A549 treated with AZD9567 at 1 μM for 4 hours (cell line): Measurements from ENCODE around the gene DYNLL1. TPM values are rescaled to one million over a fixed set of nuclear protein-coding genes. Genes with fewer than 3 reads are reported as not detected.

ENCODE experiments used
- total RNA-seq: library from RNA; stranded (reverse); fragments of 200-300 nt; extraction: Qiagen RNA extraction; gene quantifications from 5 replicates; pipeline ENCODE4 v1.2.3, GENCODE V29; 2022; ENCODE audit not compliant: insufficient read depth

Gene DYNLL1
- total RNA-seq, result 639 to 706 TPM (median 667 TPM) in 5 replicates

DNA sequence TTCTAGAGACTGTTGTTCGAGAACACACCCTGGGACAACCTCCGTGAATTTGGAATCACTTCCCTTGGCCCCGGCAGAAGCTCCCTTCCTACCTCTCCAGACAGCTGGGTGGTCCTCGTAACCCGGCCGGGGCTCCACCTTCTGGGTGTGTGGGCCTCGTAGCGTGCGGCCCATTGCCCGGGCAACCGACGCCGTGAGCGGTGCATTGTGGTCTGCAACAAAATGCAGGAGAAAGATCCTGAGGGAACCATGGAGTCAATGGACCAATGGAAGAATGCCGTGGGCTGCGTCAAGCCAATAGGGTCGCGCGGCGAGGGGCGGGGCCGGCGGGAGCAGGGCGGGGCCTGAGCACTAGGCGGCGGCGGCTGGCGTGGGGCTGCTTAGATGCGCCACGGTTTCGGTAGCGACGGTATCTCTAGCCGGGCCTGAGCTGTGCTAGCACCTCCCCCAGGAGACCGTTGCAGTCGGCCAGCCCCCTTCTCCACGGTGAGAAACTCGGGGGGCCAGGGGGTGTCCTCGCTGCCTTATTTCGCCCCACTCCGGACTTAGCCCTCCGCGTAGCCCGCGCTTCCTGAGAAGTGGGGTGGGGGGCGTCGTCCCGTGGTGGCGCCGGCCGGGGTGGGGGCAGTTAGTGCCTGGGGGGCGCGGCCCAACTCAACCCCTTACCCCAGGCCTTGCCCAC, at the start of gene DYNLL1:
DYNLL1 (plus strand) TSS at position 383 of the 682 bp plus-strand sequence. CDS start 309 bp downstream, outside the sequence.

DNA sequence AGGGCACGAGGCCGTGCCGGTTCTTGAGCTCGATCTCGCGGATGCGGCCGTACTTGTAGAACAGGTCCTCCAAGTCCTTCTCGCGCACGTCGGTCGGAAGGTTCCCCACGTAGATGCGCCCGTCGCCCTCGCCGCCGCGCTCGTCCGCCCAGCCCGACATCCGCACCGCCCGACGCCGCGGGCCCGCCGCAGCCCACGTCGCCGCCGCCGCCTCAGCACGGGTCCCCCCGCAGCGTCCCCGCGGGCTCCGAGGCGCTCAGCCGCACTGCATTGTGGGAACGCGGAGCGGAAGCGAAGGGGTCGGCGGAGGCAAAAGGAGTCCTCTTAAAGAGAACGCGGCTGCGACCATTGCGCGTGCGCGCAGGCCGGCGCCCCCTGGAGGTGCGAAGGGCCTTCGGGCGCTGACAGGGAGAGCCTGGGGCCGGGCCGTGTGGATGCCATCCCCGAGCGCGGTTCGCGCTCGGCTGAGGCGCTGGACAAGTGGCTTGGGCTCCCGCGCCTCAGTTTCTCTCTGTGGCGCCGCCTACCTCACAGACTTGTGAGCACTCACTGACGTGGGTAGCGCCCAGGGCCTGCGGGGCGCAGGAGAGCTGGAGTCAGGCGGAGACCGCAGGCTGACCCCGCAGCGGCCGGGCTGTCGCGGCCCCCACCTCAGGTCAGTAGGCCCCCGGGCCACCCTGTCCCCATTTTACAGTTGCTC, 26.3 kb upstream of the DYNLL1 start, which contains the start of gene SRSF9:
SRSF9 (minus strand) TSS at position 299 of the 700 bp plus-strand sequence; CDS start at position 160, 139 bp downstream.

DNA sequence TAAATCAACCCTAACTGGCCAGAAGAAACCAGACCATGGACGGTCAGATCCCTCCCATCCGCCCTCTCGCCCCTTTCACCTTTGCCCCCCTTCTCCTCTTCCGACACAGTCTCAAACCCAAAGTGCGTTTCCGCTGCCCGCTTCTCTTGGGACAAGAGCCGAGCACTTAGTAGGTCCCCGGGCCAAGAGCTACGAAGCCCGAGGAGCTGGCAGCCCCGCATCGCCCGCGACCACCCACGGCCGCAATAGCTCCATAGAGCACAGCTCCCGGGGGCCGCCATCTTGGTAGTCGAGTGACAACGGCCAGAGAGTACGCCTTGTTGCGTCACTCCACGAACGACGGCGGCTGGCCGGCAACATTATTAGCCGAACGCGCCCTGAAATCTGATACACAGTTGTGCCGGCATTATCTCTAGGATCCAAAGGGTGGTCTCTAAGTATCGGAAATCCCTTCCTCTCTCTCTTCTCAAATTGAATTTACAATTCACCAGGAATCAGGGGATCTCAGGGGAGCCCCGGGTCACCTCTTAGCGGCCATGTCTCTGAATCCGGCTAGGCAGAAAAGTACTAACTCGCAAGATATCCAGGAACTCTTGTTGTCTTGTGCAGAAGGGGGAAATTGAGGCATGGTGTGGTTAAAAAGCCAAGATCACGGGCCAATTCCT, 33.1 kb downstream of the DYNLL1 start, which contains the start of gene COQ5:
COQ5 (minus strand) TSS at position 298 of the 665 bp plus-strand sequence; CDS start at position 281, 17 bp downstream.

DNA sequence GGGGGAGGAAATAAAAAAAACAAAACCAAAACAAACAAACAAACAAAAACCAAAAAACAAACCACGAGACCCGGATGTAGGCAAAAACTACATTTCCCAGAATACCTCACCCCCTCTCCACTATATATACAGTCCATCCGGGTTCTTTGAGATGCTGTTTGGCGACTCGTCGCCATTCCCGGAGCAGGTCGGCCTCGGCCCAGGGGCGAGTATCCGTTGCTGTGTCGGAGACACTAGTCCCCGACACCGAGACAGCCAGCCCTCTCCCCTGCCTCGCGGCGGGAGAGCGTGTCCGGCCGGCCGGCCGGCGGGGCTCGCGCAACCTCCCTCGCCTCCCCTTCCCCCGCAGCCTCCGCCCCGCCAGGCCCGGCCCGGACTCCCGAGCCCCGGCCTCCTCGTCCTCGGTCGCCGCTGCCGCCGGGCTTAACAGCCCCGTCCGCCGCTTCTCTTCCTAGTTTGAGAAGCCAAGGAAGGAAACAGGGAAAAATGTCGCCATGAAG, 38.3 kb downstream of the DYNLL1 start, which contains the start of gene RNF10:
RNF10 (plus strand) TSS at position 154 of the 500 bp plus-strand sequence. CDS start 456 bp downstream, outside the sequence.

Other genes with a start within 250 kb of the DYNLL1 start
- gene PXN, start 230.4 kb upstream of the DYNLL1 start, total RNA-seq, result 178 to 217 TPM (median 192 TPM) in 5 replicates
- 13.6 TPM in 1 of 5 replicates, not detected in the others for gene RNU4-2, start 204.2 kb upstream of the DYNLL1 start, total RNA-seq
- gene RNU4-1, start 202.9 kb upstream of the DYNLL1 start, total RNA-seq, result not detected in 5 replicates
- 0.83 to 1.1 TPM (median 0.99 TPM) in 4 of 5 replicates, not detected in the other for gene SIRT4, start 193.8 kb upstream of the DYNLL1 start, total RNA-seq
- not detected in 5 replicates for gene PLA2G1B, start 168.3 kb upstream of the DYNLL1 start, total RNA-seq
- 1.0 to 1.1 TPM (median 1.1 TPM) in 4 of 5 replicates, not detected in the other for gene MSI1, start 126.9 kb upstream of the DYNLL1 start, total RNA-seq
- 761 to 881 TPM (median 868 TPM) in 5 replicates for gene COX6A1, start 58.0 kb upstream of the DYNLL1 start, total RNA-seq
- gene TRIAP1, start 49.7 kb upstream of the DYNLL1 start, total RNA-seq, result 72.5 to 78.7 TPM (median 73.7 TPM) in 5 replicates
- gene GATC, start 49.7 kb upstream of the DYNLL1 start, total RNA-seq, result 20.8 to 28.5 TPM (median 25.1 TPM) in 5 replicates
- gene SRSF9, start 26.4 kb upstream of the DYNLL1 start, total RNA-seq, result 155 to 217 TPM (median 207 TPM) in 5 replicates
- 25.7 to 35.3 TPM (median 27.4 TPM) in 5 replicates for gene COQ5, start 33.0 kb downstream of the DYNLL1 start, total RNA-seq
- 93.7 to 205 TPM (median 102 TPM) in 5 replicates for gene RNF10, start 38.2 kb downstream of the DYNLL1 start, total RNA-seq
- 54.6 to 62.8 TPM (median 56.8 TPM) in 5 replicates for gene POP5, start 85.3 kb downstream of the DYNLL1 start, total RNA-seq
- gene CABP1, start 144.5 kb downstream of the DYNLL1 start, total RNA-seq, result 0.11 to 0.35 TPM (median 0.28 TPM) in 4 of 5 replicates, not detected in the other
- gene MLEC, start 191.0 kb downstream of the DYNLL1 start, total RNA-seq, result 80.2 to 99.7 TPM (median 87.2 TPM) in 5 replicates
- gene UNC119B, start 214.3 kb downstream of the DYNLL1 start, total RNA-seq, result 27.4 to 31.5 TPM (median 29.3 TPM) in 5 replicates
- 8.4 to 12.4 TPM (median 11.6 TPM) in 5 replicates for gene ACADS, start 229.7 kb downstream of the DYNLL1 start, total RNA-seq